ENCODE measurements around the gene BANK1. TPM values are rescaled to one million over a fixed set of nuclear protein-coding genes. Genes with fewer than 3 reads are reported as not detected.

BANK1 gene
- total RNA-seq, 1 donor from 2014 or later: 12.2 TPM

- no peak overlapping the region for H3K27ac ChIP-seq
- H3K36me3 ChIP-seq: no peaks in the 10 kb centered on the region
- intact Hi-C loops (cut with DNase I): no loop called here
- no peaks in the 10 kb centered on the region for H3K27me3 ChIP-seq (ENCODE audit: low read depth)
- H3K4me3 ChIP-seq: no peak overlapping the region
- DNase-seq (no peak), ATAC-seq (no peak)
- TF ChIP-seq, protein P1, sequence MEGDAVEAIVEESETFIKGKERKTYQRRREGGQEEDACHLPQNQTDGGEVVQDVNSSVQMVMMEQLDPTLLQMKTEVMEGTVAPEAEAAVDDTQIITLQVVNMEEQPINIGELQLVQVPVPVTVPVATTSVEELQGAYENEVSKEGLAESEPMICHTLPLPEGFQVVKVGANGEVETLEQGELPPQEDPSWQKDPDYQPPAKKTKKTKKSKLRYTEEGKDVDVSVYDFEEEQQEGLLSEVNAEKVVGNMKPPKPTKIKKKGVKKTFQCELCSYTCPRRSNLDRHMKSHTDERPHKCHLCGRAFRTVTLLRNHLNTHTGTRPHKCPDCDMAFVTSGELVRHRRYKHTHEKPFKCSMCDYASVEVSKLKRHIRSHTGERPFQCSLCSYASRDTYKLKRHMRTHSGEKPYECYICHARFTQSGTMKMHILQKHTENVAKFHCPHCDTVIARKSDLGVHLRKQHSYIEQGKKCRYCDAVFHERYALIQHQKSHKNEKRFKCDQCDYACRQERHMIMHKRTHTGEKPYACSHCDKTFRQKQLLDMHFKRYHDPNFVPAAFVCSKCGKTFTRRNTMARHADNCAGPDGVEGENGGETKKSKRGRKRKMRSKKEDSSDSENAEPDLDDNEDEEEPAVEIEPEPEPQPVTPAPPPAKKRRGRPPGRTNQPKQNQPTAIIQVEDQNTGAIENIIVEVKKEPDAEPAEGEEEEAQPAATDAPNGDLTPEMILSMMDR (IDR thresholded peaks at IDR 0.05): no peak
- no peaks in the 10 kb centered on the region for H3K4me1 ChIP-seq
- H3K9me3 ChIP-seq: no peaks in the 10 kb centered on the region
Observed at GRCh38 chr4:101858641-101859040, 68.1 kb downstream of the BANK1 start.

DNA sequence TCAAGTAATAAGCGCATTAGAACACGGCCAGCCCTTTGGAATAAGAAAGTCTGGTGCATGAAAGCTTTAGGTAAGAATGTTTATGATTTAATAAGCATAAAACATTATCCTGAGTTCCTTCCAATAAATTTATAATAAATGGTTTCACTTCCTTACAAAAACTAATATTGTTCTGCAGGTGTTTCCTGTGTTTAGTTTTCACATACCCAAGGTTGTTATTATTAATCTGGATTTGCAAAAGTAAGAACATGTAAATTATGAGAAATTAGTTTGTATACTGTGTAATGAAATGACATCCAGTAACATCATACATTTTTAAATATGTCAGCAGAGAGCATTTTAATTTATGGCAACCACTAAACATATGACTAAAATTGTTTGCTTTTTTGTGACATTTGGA, 72.1 kb downstream of the BANK1 start:
- TF ChIP-seq, protein P1 (IDR thresholded peaks at IDR 0.05): no peak
- Histone ChIP-seq H3K4me3 (no peak overlapping the region), H3K36me3 (no peaks in the 10 kb centered on the region), H3K27ac (no peak overlapping the region), H3K4me1 (no peaks in the 10 kb centered on the region), H3K9me3 (no peaks in the 10 kb centered on the region), H3K27me3 (ENCODE audit: low read depth) (no peaks in the 10 kb centered on the region)
- intact Hi-C loops (cut with DNase I): no loop called here
- ATAC-seq: no peak
- no peak for DNase-seq

DNA sequence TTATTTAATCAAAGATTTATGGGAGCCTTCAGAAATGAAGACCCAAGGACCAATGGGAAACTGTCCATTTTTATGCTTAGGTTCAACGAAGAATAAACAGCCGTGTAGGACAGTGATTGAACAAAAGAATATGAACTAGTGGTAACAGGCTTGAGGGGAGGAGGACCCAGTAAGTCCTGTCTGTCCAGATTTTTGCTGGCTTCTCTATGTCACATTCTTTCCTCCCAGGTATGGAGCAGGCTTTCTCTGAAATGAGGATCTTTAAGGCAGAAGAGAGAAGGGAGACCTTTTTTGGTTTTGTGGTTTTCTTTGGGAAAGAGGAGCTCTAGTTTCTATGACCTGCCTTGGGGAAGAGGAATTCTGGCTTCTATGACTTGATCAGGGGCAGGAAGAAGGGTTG, 74.1 kb downstream of the BANK1 start:
- H3K27ac ChIP-seq: no peak overlapping the region
- no peaks in the 10 kb centered on the region for H3K27me3 ChIP-seq (ENCODE audit: low read depth)
- no peaks in the 10 kb centered on the region for H3K4me1 ChIP-seq
- no peak overlapping the region for H3K4me3 ChIP-seq
- H3K9me3 ChIP-seq: no peaks in the 10 kb centered on the region
- H3K36me3 ChIP-seq: no peaks in the 10 kb centered on the region
- DNase-seq: no peak
- ATAC-seq: no peak
- intact Hi-C loops (cut with DNase I): no loop called here
- TF ChIP-seq, protein P1 (IDR thresholded peaks at IDR 0.05): no peak

DNA sequence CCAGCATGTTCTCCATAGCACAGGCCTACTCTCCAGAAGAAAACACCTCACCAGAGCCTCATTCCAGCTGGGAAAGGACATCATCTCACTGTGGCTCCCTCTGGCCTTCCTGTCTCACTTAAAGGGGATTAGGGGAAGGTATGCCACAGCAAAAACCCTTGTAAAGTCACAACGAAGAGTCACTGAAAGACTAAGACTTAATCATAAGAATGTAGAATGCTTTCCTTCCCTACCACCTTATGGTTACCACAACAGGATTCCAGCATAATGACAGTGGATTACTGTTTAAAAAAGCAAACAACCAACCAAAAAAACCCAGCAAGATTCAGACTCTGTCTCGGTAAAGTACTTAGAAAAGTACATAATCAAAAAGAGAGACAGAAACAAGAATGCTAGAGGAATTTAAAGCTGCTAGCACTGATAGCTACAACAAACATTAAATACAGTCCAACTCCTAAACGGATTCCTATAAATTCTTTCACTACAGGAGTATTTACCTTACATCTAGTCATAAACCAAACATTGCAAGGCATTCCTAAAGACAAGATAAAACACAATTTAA, 75.1 kb downstream of the BANK1 start:
- H3K9me3 ChIP-seq: no peaks in the 10 kb centered on the region
- H3K4me1 ChIP-seq: no peaks in the 10 kb centered on the region
- H3K27ac ChIP-seq: no peak overlapping the region
- no peak overlapping the region for H3K4me3 ChIP-seq
- TF ChIP-seq, protein P1 (IDR thresholded peaks at IDR 0.05): no peak
- H3K36me3 ChIP-seq: no peaks in the 10 kb centered on the region
- peak in 1 of 2 donors; percentile 93 for ATAC-seq
- H3K27me3 ChIP-seq (ENCODE audit: low read depth): no peaks in the 10 kb centered on the region
- DNase-seq: no peak
- intact Hi-C loops (cut with DNase I): no loop called here

- H3K9me3 ChIP-seq: no peaks in the 10 kb centered on the region
- ATAC-seq (no peak), DNase-seq (no peak)
- no peaks in the 10 kb centered on the region for H3K36me3 ChIP-seq
- TF ChIP-seq, protein P1 (IDR thresholded peaks at IDR 0.05): no peak
- H3K4me3 ChIP-seq: no peak overlapping the region
- no peaks in the 10 kb centered on the region for H3K27me3 ChIP-seq (ENCODE audit: low read depth)
- H3K27ac ChIP-seq: no peak overlapping the region
- intact Hi-C loops (cut with DNase I): no loop called here
- no peaks in the 10 kb centered on the region for H3K4me1 ChIP-seq
Observed at GRCh38 chr4:101870874-101871273, 80.3 kb downstream of the BANK1 start.
